Measurements from ENCODE around the gene MCCC1. TPM values are rescaled to one million over a fixed set of nuclear protein-coding genes. Genes with fewer than 3 reads are reported as not detected.

The MCCC1 gene
- total and polyA plus RNA-seq, 2 donors (not counting 1 experiment from before 2014, with no cell fraction given) = 12.9 to 36.3 TPM

DNA sequence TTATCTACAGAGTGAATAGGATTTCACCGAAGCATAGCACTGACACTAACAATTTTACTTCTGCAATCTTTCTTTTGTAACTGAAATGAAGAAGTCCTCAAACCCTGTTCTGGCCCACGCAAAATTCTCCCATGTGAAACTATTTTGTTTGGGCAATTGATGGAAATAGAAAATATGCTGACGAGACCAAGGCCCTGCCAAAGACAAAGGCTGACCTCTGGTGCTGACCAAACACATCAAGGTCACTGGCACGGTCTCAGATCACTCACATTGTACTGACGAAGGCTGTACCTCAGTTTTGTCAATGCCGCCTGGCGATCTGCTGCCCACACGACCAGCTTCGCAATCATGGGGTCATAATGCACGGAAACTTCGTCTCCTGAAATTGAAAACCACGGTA lies 60.5 kb downstream of the MCCC1 start:
- Histone ChIP-seq H3K4me3 (ENCODE audit: control extremely low read depth in 1 of 5, extremely low read depth in 1 of 5, insufficient read depth in 1 of 5, low read depth in 2 of 5, low read length in 4 of 5) (no peak overlapping the region), H3K27me3 (replicated peaks in 1 of 4; ENCODE audit: control extremely low read depth in 1 of 4, control insufficient read depth in 3 of 4, insufficient read depth in 4 of 4, low read length in 3 of 4) (no peaks in the 10 kb centered on the region), H3K4me1 (ENCODE audit: control insufficient read depth in 2 of 2, insufficient read depth in 2 of 2, low read length in 2 of 2) (no peaks in the 10 kb centered on the region), H3K4me2 (replicated peaks; ENCODE audit: low read depth, low read length, poor library complexity, severe bottlenecking) (no peak overlapping the region), H3K9ac (ENCODE audit: low read length) (no peak overlapping the region), H3K27ac (ENCODE audit: low read length in 2 of 2) (no peak overlapping the region), H4K20me1 (ENCODE audit: control insufficient read depth, insufficient read depth, low read length, poor library complexity, severe bottlenecking) (no peaks in the 10 kb centered on the region), H3K36me3 (replicated peaks in 1 of 2; ENCODE audit: control extremely low read depth in 1 of 2, control insufficient read depth in 1 of 2, extremely low read depth in 1 of 2, insufficient read depth in 2 of 2, low read length in 1 of 2) (peaks cover 1 to 36% of the 10 kb centered on the region in 2 experiments), H3K9me3 (ENCODE audit: control extremely low read depth in 1 of 3, control insufficient read depth in 2 of 3, insufficient read depth in 1 of 3, low read length in 2 of 3) (no peaks in the 10 kb centered on the region), H2AFZ (ENCODE audit: insufficient read depth, low read depth, low read length, poor library complexity, severe bottlenecking) (no peak overlapping the region), H3K79me2 (ENCODE audit: control insufficient read depth, insufficient read depth, low read length) (no peaks in the 10 kb centered on the region)
- Mint-ChIP-seq H3K27ac (no peak overlapping the region), H3K4me1 (peaks cover 3% of the 10 kb centered on the region), H3K9me3 (ENCODE audit: insufficient read depth) (no peaks in the 10 kb centered on the region), H3K27me3 (no peaks in the 10 kb centered on the region), H3K4me3 (no peak overlapping the region)
- ATAC-seq (ENCODE audit: low read depth) = no peak
- ChIA-PET CTCF (no interaction called here), POLR2A (no interaction called here)
- DNase-seq = no peak
- intact Hi-C loops (cut with micrococcal nuclease) = no loop called here
- 94% methylated on average over 11 of the region's 12 CpGs for WGBS (ENCODE audit: insufficient coverage)
- TF ChIP-seq CTCF (IDR thresholded peaks at IDR 0.05) (no peak), EZH2 (IDR thresholded peaks at IDR 0.05; ENCODE audit: borderline replicate concordance, insufficient read depth, low read depth, low read length, poor library complexity, severe bottlenecking) (no peak)

GRCh38 chr3:183038221-183038620 lies 61.1 kb downstream of the MCCC1 start:
- H3K27ac Mint-ChIP-seq = no peak overlapping the region
- no peaks in the 10 kb centered on the region for H3K9me3 Mint-ChIP-seq (ENCODE audit: insufficient read depth)

More at GRCh38 chr3:183038221-183038620, 61.1 kb downstream of the MCCC1 start:
- intact Hi-C loops (cut with micrococcal nuclease) = no loop called here
- H3K4me1 Mint-ChIP-seq = peaks cover 3% of the 10 kb centered on the region
- H3K27ac ChIP-seq (ENCODE audit: low read length in 2 of 2) = no peak overlapping the region
- H3K4me3 Mint-ChIP-seq = no peak overlapping the region
- no CpG with 5 or more reads among the region's 2 CpGs for WGBS (ENCODE audit: insufficient coverage)
- no peak overlapping the region for H2AFZ ChIP-seq (ENCODE audit: insufficient read depth, low read depth, low read length, poor library complexity, severe bottlenecking)
- no peak for TF ChIP-seq EZH2 (IDR thresholded peaks at IDR 0.05; ENCODE audit: borderline replicate concordance, insufficient read depth, low read depth, low read length, poor library complexity, severe bottlenecking)
- TF ChIP-seq CTCF (IDR thresholded peaks at IDR 0.05) = no peak
- POLR2A ChIA-PET = no interaction called here
- H3K79me2 ChIP-seq (ENCODE audit: control insufficient read depth, insufficient read depth, low read length) = no peaks in the 10 kb centered on the region
- peaks cover 1 to 33% of the 10 kb centered on the region in 2 experiments for H3K36me3 ChIP-seq (replicated peaks in 1 of 2; ENCODE audit: control extremely low read depth in 1 of 2, control insufficient read depth in 1 of 2, extremely low read depth in 1 of 2, insufficient read depth in 2 of 2, low read length in 1 of 2)
- CTCF ChIA-PET = no interaction called here
- no peaks in the 10 kb centered on the region for H3K27me3 Mint-ChIP-seq
- ATAC-seq (ENCODE audit: low read depth) (no peak), DNase-seq (no peak)
- H3K9me3 ChIP-seq (ENCODE audit: control extremely low read depth in 1 of 3, control insufficient read depth in 2 of 3, insufficient read depth in 1 of 3, low read length in 2 of 3) = no peaks in the 10 kb centered on the region
- no peaks in the 10 kb centered on the region for H4K20me1 ChIP-seq (ENCODE audit: control insufficient read depth, insufficient read depth, low read length, poor library complexity, severe bottlenecking)
- H3K4me3 ChIP-seq (ENCODE audit: control extremely low read depth in 1 of 5, extremely low read depth in 1 of 5, insufficient read depth in 1 of 5, low read depth in 2 of 5, low read length in 4 of 5) = no peak overlapping the region
- H3K27me3 ChIP-seq (replicated peaks in 1 of 4; ENCODE audit: control extremely low read depth in 1 of 4, control insufficient read depth in 3 of 4, insufficient read depth in 4 of 4, low read length in 3 of 4) = no peaks in the 10 kb centered on the region
- no peak overlapping the region for H3K4me2 ChIP-seq (replicated peaks; ENCODE audit: low read depth, low read length, poor library complexity, severe bottlenecking)
- no peaks in the 10 kb centered on the region for H3K4me1 ChIP-seq (ENCODE audit: control insufficient read depth in 2 of 2, insufficient read depth in 2 of 2, low read length in 2 of 2)
- no peak overlapping the region for H3K9ac ChIP-seq (ENCODE audit: low read length)
